ENCODE results near the gene MRPL44.
"Not testable (repeated sequence)": the region's sequence is repeated elsewhere in the genome, so short reads cannot be mapped to it uniquely, and the experiment has no call there.

MRPL44 gene

GRCh38 chr2:223935459-223936125, 21.7 kb upstream of the MRPL44 start:
- in situ Hi-C loops (cut with MboI; ENCODE audit: low sequenced_read_pairs): no loop called here

GRCh38 chr2:223936862-223937326, 20.4 kb upstream of the MRPL44 start:
- in situ Hi-C loops (cut with MboI; ENCODE audit: low sequenced_read_pairs): no loop called here

- in situ Hi-C loops (cut with MboI; ENCODE audit: low sequenced_read_pairs): no loop called here
Observed at GRCh38 chr2:223937535-223937934, 19.7 kb upstream of the MRPL44 start.

GRCh38 chr2:223939438-223939837, 17.8 kb upstream of the MRPL44 start:
- in situ Hi-C loops (cut with MboI; ENCODE audit: low sequenced_read_pairs): not testable (repeated sequence)

- in situ Hi-C loops (cut with MboI; ENCODE audit: low sequenced_read_pairs): no loop called here
Observed at GRCh38 chr2:223941579-223942277, 15.5 kb upstream of the MRPL44 start.

- in situ Hi-C loops (cut with MboI; ENCODE audit: low sequenced_read_pairs): no loop called here
Observed at GRCh38 chr2:223943135-223943534, 14.1 kb upstream of the MRPL44 start.

GRCh38 chr2:223943561-223944008, 13.7 kb upstream of the MRPL44 start:
- in situ Hi-C loops (cut with MboI; ENCODE audit: low sequenced_read_pairs): no loop called here

- in situ Hi-C loops (cut with MboI; ENCODE audit: low sequenced_read_pairs): no loop called here
Observed at GRCh38 chr2:223944166-223944702, 13.0 kb upstream of the MRPL44 start.

- in situ Hi-C loops (cut with MboI; ENCODE audit: low sequenced_read_pairs): no loop called here
Observed at GRCh38 chr2:223944703-223945531, 12.3 kb upstream of the MRPL44 start, which contains the start of gene WDFY1. WDFY1 (minus strand) TSS chr2:223945335; CDS start chr2:223945284, 51 bp downstream.

- in situ Hi-C loops (cut with MboI; ENCODE audit: low sequenced_read_pairs): no loop called here
Observed at GRCh38 chr2:223945755-223946154, 11.5 kb upstream of the MRPL44 start.

- in situ Hi-C loops (cut with MboI; ENCODE audit: low sequenced_read_pairs): no loop called here
Observed at GRCh38 chr2:223947711-223948205, 9.5 kb upstream of the MRPL44 start.

GRCh38 chr2:223949241-223949840, 7.9 kb upstream of the MRPL44 start:
- in situ Hi-C loops (cut with MboI; ENCODE audit: low sequenced_read_pairs): no loop called here

- in situ Hi-C loops (cut with MboI; ENCODE audit: low sequenced_read_pairs): no loop called here
Observed at GRCh38 chr2:223950448-223951347, 6.6 kb upstream of the MRPL44 start.

GRCh38 chr2:223952280-223952968, 4.8 kb upstream of the MRPL44 start:
- in situ Hi-C loops (cut with MboI; ENCODE audit: low sequenced_read_pairs): no loop called here

GRCh38 chr2:223954401-223954800, 2.9 kb upstream of the MRPL44 start:
- in situ Hi-C loops (cut with MboI; ENCODE audit: low sequenced_read_pairs): no loop called here

- in situ Hi-C loops (cut with MboI; ENCODE audit: low sequenced_read_pairs): no loop called here
Observed at GRCh38 chr2:223956300-223956699, 963 bp upstream of the MRPL44 start.

GRCh38 chr2:223959688-223960087, 2.4 kb downstream of the MRPL44 start:
- in situ Hi-C loops (cut with MboI; ENCODE audit: low sequenced_read_pairs): no loop called here

- in situ Hi-C loops (cut with MboI; ENCODE audit: low sequenced_read_pairs): no loop called here
Observed at GRCh38 chr2:223967981-223968380, 10.7 kb downstream of the MRPL44 start.

GRCh38 chr2:223969315-223969714, 12.1 kb downstream of the MRPL44 start:
- in situ Hi-C loops (cut with MboI; ENCODE audit: low sequenced_read_pairs): no loop called here

Measured in HL-60/S4 treated with retinoic acid at 250 ng/mL for 4 days and 3 days (cell line).